DOHH2 (cell line): Measurements from ENCODE around the gene TAGLN2.

Experiments
- H3F3A ChIP-seq: fragments of 200-600 bp; sonication (generic), shearing (Covaris generic); 2 replicates; pipeline ENCODE4 v1.6.0; 2016; ENCODE audit warnings: antibody characterized with exemption, mild to moderate bottlenecking; ENCODE audit not compliant: control insufficient read depth, insufficient read depth
- H3K27ac ChIP-seq: fragments of 200-600 bp; sonication (generic); 2 replicates; pipeline ENCODE4 v1.5.1; 2014; ENCODE audit warnings: low read depth, mild to moderate bottlenecking, low read length, moderate library complexity
- H3K27me3 ChIP-seq: fragments of 200-600 bp; sonication (generic); 2 replicates; pipeline ENCODE4 v1.6.1; 2014; ENCODE audit warnings: mild to moderate bottlenecking, low read length, mixed read lengths; ENCODE audit not compliant: control insufficient read depth
- H3K36me3 ChIP-seq: fragments of 200-600 bp; sonication (generic); 2 replicates; pipeline ENCODE4 v1.6.1; 2014; ENCODE audit warnings: mild to moderate bottlenecking, low read length, moderate library complexity, mixed read lengths; ENCODE audit not compliant: control insufficient read depth
- H3K4me1 ChIP-seq: fragments of 200-600 bp; sonication (generic); 2 replicates; pipeline ENCODE4 v1.6.1; 2014; ENCODE audit warnings: mild to moderate bottlenecking, low read length, mixed read lengths; ENCODE audit not compliant: control insufficient read depth
- H3K4me2 ChIP-seq: fragments of 200-600 bp; sonication (generic); 2 replicates; pipeline ENCODE4 v1.6.0; 2014; ENCODE audit warnings: mild to moderate bottlenecking, low read length, moderate library complexity
- H3K4me3 ChIP-seq: fragments of 200-600 bp; sonication (generic); 2 replicates; pipeline ENCODE4 v1.5.1; 2014; ENCODE audit warnings: mild to moderate bottlenecking, low read length, mixed read lengths
- H3K79me2 ChIP-seq: fragments of 200-600 bp; sonication (generic); 2 replicates; pipeline ENCODE4 v1.6.1; 2014; ENCODE audit warnings: mild to moderate bottlenecking, low read length, mixed read lengths; ENCODE audit not compliant: control insufficient read depth
- H3K9me2 ChIP-seq: fragments of 200-600 bp; sonication (generic); replicated peaks from 2 replicates; pipeline ENCODE4 v1.6.1; 2014; ENCODE audit warnings: mild to moderate bottlenecking, low read length, mixed read lengths; ENCODE audit not compliant: control insufficient read depth
- H3K9me3 ChIP-seq: fragments of 200-600 bp; sonication (generic); 2 replicates; pipeline ENCODE4 v1.6.1; 2014; ENCODE audit warnings: antibody characterized with exemption, low read length, mixed read lengths; ENCODE audit not compliant: control insufficient read depth, insufficient read depth
- H4K20me1 ChIP-seq: fragments of 200-600 bp; sonication (generic); 2 replicates; pipeline ENCODE4 v1.6.0; 2014; ENCODE audit warnings: low read depth, mild to moderate bottlenecking, antibody characterized with exemption, low read length, moderate library complexity; ENCODE audit not compliant: control insufficient read depth, insufficient read depth
- EZH2phosphoT487 ChIP-seq: fragments of 200-600 bp; sonication (generic); IDR thresholded peaks from 2 replicates; pipeline ENCODE4 v1.6.1; 2017; ENCODE audit warnings: borderline replicate concordance, mild to moderate bottlenecking, antibody characterized with exemption, low read length, moderate library complexity, mixed read lengths
- TF ChIP-seq, protein P1 (sequence below): fragments of 200-600 bp; sonication (generic); IDR thresholded peaks from one replicate; pipeline ENCODE4 v1.5.1; 2014; ENCODE audit warnings: antibody characterized with exemption, mild to moderate bottlenecking, low read depth, low read length; ENCODE audit not compliant: poor library complexity, severe bottlenecking

Gene TAGLN2

DNA sequence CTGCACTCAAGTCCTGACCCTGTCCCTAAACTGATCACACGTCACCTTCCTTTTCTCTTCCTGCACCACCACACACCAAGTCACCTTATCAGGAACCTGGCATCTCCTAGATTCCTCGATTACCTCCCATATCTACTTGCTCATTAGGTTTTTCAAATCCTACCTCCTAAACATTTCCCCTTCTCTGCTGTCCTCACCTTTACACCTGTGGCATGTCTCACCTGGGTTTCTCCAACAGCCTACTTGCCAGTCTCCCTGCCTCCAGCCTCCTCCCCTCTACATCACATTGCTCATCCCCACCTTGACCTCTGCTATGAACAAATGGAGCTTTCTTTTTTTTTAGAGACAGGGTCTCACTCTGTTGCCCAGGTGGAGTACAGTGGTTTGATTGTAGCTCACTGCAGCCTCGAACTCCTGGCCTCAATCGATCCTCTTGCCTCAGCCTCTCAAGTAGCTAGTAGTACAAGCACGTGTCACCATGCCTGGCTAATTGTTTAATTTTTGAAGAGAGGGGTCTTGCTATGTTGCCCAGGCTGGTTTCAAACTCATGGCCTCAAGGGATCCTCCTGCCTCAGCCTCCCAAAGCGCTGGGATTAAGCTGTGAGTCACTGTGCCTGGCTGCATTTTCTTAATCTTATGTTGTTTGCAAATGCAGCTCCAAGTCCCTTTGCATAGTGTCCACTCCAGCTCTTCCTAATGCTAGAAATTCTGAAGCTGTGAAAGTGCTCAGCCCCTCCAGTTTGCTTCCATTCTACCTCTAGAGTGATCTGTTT, 13.8 kb upstream of the TAGLN2 start:
- peak overlapping the region; percentile 68 for H3K4me3 ChIP-seq
- H3K27ac ChIP-seq: peak overlapping the region; percentile 58
- no peaks in the 10 kb centered on the region for H3K79me2 ChIP-seq
- H3K4me2 ChIP-seq: peak overlapping the region; percentile 76
- TF ChIP-seq EZH2phosphoT487: no peak
- TF ChIP-seq, protein P1, sequence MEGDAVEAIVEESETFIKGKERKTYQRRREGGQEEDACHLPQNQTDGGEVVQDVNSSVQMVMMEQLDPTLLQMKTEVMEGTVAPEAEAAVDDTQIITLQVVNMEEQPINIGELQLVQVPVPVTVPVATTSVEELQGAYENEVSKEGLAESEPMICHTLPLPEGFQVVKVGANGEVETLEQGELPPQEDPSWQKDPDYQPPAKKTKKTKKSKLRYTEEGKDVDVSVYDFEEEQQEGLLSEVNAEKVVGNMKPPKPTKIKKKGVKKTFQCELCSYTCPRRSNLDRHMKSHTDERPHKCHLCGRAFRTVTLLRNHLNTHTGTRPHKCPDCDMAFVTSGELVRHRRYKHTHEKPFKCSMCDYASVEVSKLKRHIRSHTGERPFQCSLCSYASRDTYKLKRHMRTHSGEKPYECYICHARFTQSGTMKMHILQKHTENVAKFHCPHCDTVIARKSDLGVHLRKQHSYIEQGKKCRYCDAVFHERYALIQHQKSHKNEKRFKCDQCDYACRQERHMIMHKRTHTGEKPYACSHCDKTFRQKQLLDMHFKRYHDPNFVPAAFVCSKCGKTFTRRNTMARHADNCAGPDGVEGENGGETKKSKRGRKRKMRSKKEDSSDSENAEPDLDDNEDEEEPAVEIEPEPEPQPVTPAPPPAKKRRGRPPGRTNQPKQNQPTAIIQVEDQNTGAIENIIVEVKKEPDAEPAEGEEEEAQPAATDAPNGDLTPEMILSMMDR: no peak
- no peaks in the 10 kb centered on the region for H3F3A ChIP-seq
- peaks cover 70% of the 10 kb centered on the region for H3K4me1 ChIP-seq
- no peaks in the 10 kb centered on the region for H3K9me3 ChIP-seq
- H3K36me3 ChIP-seq: no peaks in the 10 kb centered on the region
- H4K20me1 ChIP-seq: no peaks in the 10 kb centered on the region
- H3K9me2 ChIP-seq: no peaks in the 10 kb centered on the region
- H3K27me3 ChIP-seq: peaks cover 10% of the 10 kb centered on the region

DNA sequence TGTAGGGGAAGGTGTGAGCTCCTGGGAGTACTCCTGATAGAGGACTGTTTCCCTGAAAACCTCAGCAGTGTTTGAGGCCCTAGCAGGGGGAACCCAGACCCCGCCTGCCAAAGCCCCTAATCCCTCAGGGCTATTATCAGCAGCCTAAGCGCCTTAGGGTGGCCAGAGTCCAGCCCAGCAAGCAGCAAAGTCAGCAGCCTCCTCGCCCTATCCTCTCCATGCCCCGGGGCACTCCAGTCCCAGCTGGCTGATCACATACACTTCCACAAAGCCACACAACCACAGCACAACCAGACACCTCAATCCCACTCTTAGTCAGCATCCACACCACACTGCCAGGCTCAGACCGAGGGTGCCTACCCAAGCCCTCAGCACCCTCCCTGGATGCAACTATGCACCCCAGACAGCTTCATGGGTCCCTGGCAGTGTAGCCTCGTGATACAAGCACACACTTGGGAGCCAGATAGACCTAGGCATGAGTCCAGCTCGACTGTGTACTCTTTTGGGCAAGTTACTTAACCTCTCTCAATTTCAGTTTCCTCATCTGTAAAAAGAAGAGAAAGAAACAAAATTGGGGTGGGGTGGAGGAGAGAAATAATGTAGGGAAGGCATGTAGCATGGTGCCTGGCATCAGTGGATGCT, 13.0 kb upstream of the TAGLN2 start:
- peaks cover 8% of the 10 kb centered on the region; the same call in 1 of the 2 replicates for H3K27me3 ChIP-seq
- peaks cover 70% of the 10 kb centered on the region for H3K4me1 ChIP-seq
- H3K9me2 ChIP-seq: no peaks in the 10 kb centered on the region
- H4K20me1 ChIP-seq: no peaks in the 10 kb centered on the region
- TF ChIP-seq, protein P1: no peak
- TF ChIP-seq EZH2phosphoT487: no peak
- H3K9me3 ChIP-seq: no peaks in the 10 kb centered on the region
- H3K36me3 ChIP-seq: no peaks in the 10 kb centered on the region
- no peaks in the 10 kb centered on the region for H3F3A ChIP-seq
- H3K4me3 ChIP-seq: peak overlapping the region; percentile 68
- H3K4me2 ChIP-seq: peak overlapping the region; percentile 76
- peak overlapping the region; percentile 40 for H3K27ac ChIP-seq
- no peaks in the 10 kb centered on the region for H3K79me2 ChIP-seq

DNA sequence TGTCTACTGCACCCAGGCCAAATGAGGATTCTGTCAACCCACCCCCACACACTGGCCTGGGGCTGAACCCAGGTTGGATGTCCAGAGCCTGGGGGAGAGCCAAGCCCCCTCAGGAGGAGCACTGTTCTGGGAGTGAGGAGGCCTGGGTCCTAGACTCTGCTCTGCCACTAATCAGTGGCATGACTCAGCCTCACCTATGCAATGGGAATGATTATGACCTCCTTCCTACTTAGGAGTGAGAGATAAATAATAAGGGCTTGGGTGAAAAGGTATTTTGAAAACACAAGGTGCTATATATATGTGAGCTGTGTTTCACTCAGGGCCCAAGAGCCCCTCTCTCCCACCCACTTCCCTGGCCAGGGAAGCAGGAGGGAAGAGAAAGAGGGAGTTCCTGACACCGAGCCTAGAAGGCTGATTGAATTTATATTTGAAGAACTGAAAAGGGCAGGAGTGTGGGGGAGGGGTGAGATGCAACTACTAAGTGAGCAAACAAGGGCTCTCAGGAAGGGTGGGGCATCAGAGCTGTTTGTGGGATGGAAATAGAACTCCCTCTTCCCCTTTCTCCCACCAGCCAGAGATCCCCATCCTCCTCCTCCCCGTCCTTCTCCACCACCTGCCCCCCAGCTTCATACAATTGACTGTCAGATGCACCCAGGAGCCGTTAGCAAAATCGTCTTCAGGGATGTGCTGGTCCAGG, 11.9 kb upstream of the TAGLN2 start:
- Histone ChIP-seq H3K9me3 (no peaks in the 10 kb centered on the region), H3F3A (no peaks in the 10 kb centered on the region), H3K4me2 (peak overlapping the region; percentile 76), H3K79me2 (no peaks in the 10 kb centered on the region), H4K20me1 (no peaks in the 10 kb centered on the region), H3K27me3 (peaks cover 8% of the 10 kb centered on the region; the same call in 1 of the 2 replicates), H3K4me3 (peak overlapping the region; percentile 68), H3K4me1 (peaks cover 66% of the 10 kb centered on the region), H3K9me2 (no peaks in the 10 kb centered on the region), H3K36me3 (no peaks in the 10 kb centered on the region), H3K27ac (peak overlapping the region; percentile 51)
- TF ChIP-seq EZH2phosphoT487: no peak
- TF ChIP-seq, protein P1: no peak
